Lung (tissue), 12 donors: Measurements from ENCODE around the gene UBE2V1. TPM values are rescaled to one million over a fixed set of nuclear protein-coding genes. Genes with fewer than 3 reads are reported as not detected.
A peak's percentile ranks its signal among the peaks of the same experiment; 100 is the strongest.

Experiments
- ATAC-seq: fragments of 200-7000 bp; cut with Tn5 transposase; one replicate; pipeline ENCODE4 v1.9.1; 2020; ENCODE audit warnings: moderate number of reproducible peaks; ENCODE audit not compliant: insufficient read depth, low FRiP score
- DNase-seq, 3 donors: peaks; one replicate each; pipeline ENCODE4 v3.0.0-alpha.2; 2013 to 2017
- H3K27ac ChIP-seq, 2 donors: one replicate each; pipeline ENCODE4 v1.5.1; 2013; ENCODE audit warnings: mild to moderate bottlenecking in 2 of 2, moderate library complexity in 2 of 2, control low read depth in 1 of 2, inconsistent platforms in 1 of 2, low read depth in 1 of 2, low read length in 1 of 2
- H3K27me3 ChIP-seq, 3 donors: one replicate each; pipeline ENCODE4 v1.5.1; 2013; ENCODE audit warnings: low read length in 2 of 3; ENCODE audit not compliant: control insufficient read depth in 3 of 3, insufficient read depth in 3 of 3
- H3K36me3 ChIP-seq, 4 donors: one replicate each; pipeline ENCODE4 v1.5.1; 2013; ENCODE audit warnings: low read length in 4 of 4, mild to moderate bottlenecking in 1 of 4, moderate library complexity in 1 of 4; ENCODE audit not compliant: control insufficient read depth in 4 of 4, insufficient read depth in 4 of 4
- H3K4me1 ChIP-seq, 5 donors: one replicate each; pipeline ENCODE4 v1.5.1; 2013; ENCODE audit warnings: low read length in 5 of 5, mild to moderate bottlenecking in 2 of 5, moderate library complexity in 1 of 5; ENCODE audit not compliant: control insufficient read depth in 5 of 5, insufficient read depth in 5 of 5
- H3K4me3 ChIP-seq: one replicate; pipeline ENCODE4 v1.5.1; 2013; ENCODE audit warnings: mild to moderate bottlenecking, control low read depth, moderate library complexity
- H3K9ac ChIP-seq, 2 donors: one replicate each; pipeline ENCODE4 v1.5.1; 2013; ENCODE audit warnings: low read length in 2 of 2, control low read depth in 1 of 2; ENCODE audit not compliant: insufficient read depth in 1 of 2
- H3K9me3 ChIP-seq, 4 donors: one replicate each; pipeline ENCODE4 v1.5.1; 2013; ENCODE audit warnings: low read length in 3 of 4, mild to moderate bottlenecking in 1 of 4, moderate library complexity in 1 of 4; ENCODE audit not compliant: control insufficient read depth in 4 of 4, insufficient read depth in 3 of 4
- WGBS, 2 donors: extraction: QIAGEN DNeasy Blood & Tissue Kit; methylation state at CpG; one replicate each; pipeline ENCODE4 v1.1.7; 2013; 5-methylcytosine and 5-hydroxymethylcytosine counted together
- polyA plus RNA-seq, 2 donors: library from polyadenylated mRNA; stranded (reverse); fragments of 200-250 nt; gene quantifications; one replicate each; pipeline ENCODE4 v1.2.1, GENCODE V29; 2013
- total RNA-seq, 2 donors: library from RNA; depleted of rRNA in 1 of 2; stranded (reverse); fragments of >200 nt in 1 of 2; gene quantifications; one replicate each; pipeline ENCODE4 v1.2.1, GENCODE V29; 2014 to 2021
- TF ChIP-seq, protein P1 (sequence below): IDR thresholded peaks from 2 replicates; pipeline ENCODE4 v1.5.1; 2012; ENCODE audit warnings: mild to moderate bottlenecking; ENCODE audit errors: control extremely low read depth, extremely low read depth
- donor health status: control.
- donor health status: control.
- donor health status: Bipolar disorder and iron deficiency.
- donor health status: healthy.
- donor health status: DM: yes; HTN: yes; CAD: no.

The UBE2V1 gene
- total and polyA plus RNA-seq, 4 donors: 56.4 to 103 (median 69.2) TPM

DNA sequence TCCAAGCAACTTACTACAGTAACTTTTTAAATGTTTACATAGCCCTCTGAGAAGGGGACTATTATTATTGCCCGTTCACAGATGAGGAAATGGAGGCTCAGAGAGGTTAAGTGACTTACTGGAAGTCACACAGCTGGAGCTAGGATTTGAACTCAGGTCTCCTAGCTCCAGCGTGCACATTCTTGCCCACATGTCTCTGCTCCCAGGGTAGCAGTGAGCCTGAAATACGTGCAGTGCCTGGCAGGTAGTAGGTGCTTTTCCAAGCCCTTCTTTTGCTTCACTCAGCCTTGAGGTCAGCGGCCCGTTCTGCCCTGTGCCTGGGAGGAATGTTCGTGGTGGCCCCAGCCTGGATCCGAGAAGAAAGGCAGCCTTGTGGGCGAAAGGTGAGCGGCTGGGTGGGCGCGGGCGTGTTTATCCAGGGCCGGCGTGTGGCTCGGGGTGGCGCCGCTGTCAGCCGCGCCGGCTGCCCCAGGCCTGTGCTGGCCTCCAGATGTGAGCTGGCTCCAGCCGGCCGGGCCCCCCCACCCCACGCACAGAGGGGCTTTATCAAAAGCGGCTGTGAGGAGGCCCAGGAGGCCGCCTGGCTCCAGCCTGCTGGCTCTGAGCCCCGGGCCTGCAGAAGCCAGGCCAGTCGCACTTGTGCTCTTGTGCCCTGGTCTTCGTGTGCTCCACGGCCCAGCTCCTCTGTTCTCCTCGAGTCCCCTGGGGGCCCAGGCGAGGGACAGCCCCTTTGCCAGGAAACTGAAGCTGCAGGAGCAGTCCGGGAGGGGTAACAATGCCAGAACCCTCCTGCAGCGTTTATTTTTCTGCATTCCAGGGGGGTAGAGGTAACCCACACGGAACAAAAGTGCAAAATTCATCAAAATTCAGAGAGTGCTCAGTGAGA lies 58.1 kb downstream of the UBE2V1 start:
- Histone ChIP-seq H3K4me1 (peaks cover 0 to 30% (median 7%) of the 10 kb centered on the region in 5 donors), H3K4me3 (no peak overlapping the region), H3K9me3 (no peaks in the 10 kb centered on the region), H3K27me3 (no peaks in the 10 kb centered on the region), H3K27ac (no peak overlapping the region), H3K9ac (no peak overlapping the region), H3K36me3 (no peaks in the 10 kb centered on the region)
- no peak for ATAC-seq
- TF ChIP-seq, protein P1, sequence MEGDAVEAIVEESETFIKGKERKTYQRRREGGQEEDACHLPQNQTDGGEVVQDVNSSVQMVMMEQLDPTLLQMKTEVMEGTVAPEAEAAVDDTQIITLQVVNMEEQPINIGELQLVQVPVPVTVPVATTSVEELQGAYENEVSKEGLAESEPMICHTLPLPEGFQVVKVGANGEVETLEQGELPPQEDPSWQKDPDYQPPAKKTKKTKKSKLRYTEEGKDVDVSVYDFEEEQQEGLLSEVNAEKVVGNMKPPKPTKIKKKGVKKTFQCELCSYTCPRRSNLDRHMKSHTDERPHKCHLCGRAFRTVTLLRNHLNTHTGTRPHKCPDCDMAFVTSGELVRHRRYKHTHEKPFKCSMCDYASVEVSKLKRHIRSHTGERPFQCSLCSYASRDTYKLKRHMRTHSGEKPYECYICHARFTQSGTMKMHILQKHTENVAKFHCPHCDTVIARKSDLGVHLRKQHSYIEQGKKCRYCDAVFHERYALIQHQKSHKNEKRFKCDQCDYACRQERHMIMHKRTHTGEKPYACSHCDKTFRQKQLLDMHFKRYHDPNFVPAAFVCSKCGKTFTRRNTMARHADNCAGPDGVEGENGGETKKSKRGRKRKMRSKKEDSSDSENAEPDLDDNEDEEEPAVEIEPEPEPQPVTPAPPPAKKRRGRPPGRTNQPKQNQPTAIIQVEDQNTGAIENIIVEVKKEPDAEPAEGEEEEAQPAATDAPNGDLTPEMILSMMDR: no peak
- peak; percentile 90 to 94 (median 90) for DNase-seq
- 57 to 72% methylated on average over 34 of the region's 34 CpGs for WGBS, 2 donors

DNA sequence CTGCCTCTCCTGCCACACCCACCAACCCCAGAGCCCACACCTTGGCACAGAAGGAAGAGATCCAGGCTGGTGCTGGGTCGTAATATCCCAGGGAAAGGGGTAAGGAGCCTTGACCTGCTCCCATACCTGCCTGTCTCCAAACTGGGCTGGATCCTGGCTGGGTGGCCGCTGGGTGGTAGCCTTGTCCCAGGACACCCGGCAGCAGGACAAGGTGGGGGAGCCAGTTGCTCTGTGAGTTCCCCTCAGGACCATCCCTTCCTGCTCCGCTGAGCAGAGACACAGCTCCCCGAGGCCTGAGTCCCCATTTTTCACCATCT lies 58.8 kb downstream of the UBE2V1 start:
- H3K9me3 ChIP-seq: no peaks in the 10 kb centered on the region
- H3K9ac ChIP-seq: no peak overlapping the region
- no peak for ATAC-seq
- TF ChIP-seq, protein P1: no peak
- no peaks in the 10 kb centered on the region for H3K36me3 ChIP-seq
- no peak for DNase-seq
- WGBS, 2 donors: 71 to 82% methylated on average over 5 of the region's 5 CpGs
- H3K4me1 ChIP-seq: peaks cover 0 to 30% (median 7%) of the 10 kb centered on the region in 5 donors
- H3K27ac ChIP-seq: no peak overlapping the region
- H3K27me3 ChIP-seq: no peaks in the 10 kb centered on the region
- no peak overlapping the region for H3K4me3 ChIP-seq

- H3K4me1 ChIP-seq: peaks cover 0 to 31% (median 7%) of the 10 kb centered on the region in 5 donors
- no peak overlapping the region for H3K9ac ChIP-seq
- no peak overlapping the region for H3K27ac ChIP-seq
- ATAC-seq (no peak), DNase-seq (peak in 1 of 3 donors; percentile 39)
- 78 to 82% methylated on average over 19 of the region's 19 CpGs for WGBS, 2 donors
- no peak overlapping the region for H3K4me3 ChIP-seq
- TF ChIP-seq, protein P1: no peak
- H3K27me3 ChIP-seq: no peaks in the 10 kb centered on the region
- no peaks in the 10 kb centered on the region for H3K36me3 ChIP-seq
- H3K9me3 ChIP-seq: no peaks in the 10 kb centered on the region
These were observed 59.4 kb downstream of the UBE2V1 start for GRCh38 chr20:50053362-50054230.
